Measurements from ENCODE around the gene TRUB1.

GRCh38 chr10:114957673-114958072 lies 19.7 kb downstream of the TRUB1 start:
- TF ChIP-seq, protein P1, sequence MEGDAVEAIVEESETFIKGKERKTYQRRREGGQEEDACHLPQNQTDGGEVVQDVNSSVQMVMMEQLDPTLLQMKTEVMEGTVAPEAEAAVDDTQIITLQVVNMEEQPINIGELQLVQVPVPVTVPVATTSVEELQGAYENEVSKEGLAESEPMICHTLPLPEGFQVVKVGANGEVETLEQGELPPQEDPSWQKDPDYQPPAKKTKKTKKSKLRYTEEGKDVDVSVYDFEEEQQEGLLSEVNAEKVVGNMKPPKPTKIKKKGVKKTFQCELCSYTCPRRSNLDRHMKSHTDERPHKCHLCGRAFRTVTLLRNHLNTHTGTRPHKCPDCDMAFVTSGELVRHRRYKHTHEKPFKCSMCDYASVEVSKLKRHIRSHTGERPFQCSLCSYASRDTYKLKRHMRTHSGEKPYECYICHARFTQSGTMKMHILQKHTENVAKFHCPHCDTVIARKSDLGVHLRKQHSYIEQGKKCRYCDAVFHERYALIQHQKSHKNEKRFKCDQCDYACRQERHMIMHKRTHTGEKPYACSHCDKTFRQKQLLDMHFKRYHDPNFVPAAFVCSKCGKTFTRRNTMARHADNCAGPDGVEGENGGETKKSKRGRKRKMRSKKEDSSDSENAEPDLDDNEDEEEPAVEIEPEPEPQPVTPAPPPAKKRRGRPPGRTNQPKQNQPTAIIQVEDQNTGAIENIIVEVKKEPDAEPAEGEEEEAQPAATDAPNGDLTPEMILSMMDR (IDR thresholded peaks at IDR 0.05): no peak
- TF ChIP-seq EP300 (IDR thresholded peaks at IDR 0.05) (no peak), POLR2A (IDR thresholded peaks at IDR 0.05; ENCODE audit: low read depth) (no peak), POLR2AphosphoS5 (IDR thresholded peaks at IDR 0.05) (no peak)

Data from esophagus muscularis mucosa (tissue), 4 donors.